IMR-90 (cell line): Measurements from ENCODE around the gene FOXL1.

Experiments used
- CEBPB ChIP-seq: IDR thresholded peaks from 2 replicates; pipeline ENCODE4 v1.6.1; 2012; ENCODE audit warnings: low read depth, low read length, improper control_type of control experiment
- CHD1 ChIP-seq: IDR thresholded peaks from 2 replicates; pipeline ENCODE4 v1.6.1; 2012; ENCODE audit warnings: low read depth, low read length, improper control_type of control experiment
- FOS ChIP-seq: fragments of 150-350 bp; IDR thresholded peaks from 2 replicates; pipeline ENCODE4 v1.6.1; 2016; ENCODE audit warnings: low read depth, low read length
- MAZ ChIP-seq: IDR thresholded peaks from 2 replicates; pipeline ENCODE4 v1.6.1; 2012; ENCODE audit warnings: low read depth, mild to moderate bottlenecking, low read length, improper control_type of control experiment, moderate library complexity, borderline replicate concordance
- POLR2A ChIP-seq: IDR thresholded peaks from 2 replicates; pipeline ENCODE4 v1.6.1; 2012; ENCODE audit warnings: mild to moderate bottlenecking, low read depth, low read length
- RAD21 ChIP-seq: IDR thresholded peaks from 2 replicates; pipeline ENCODE4 v1.6.1; 2012; ENCODE audit warnings: low read length, improper control_type of control experiment
- RCOR1 ChIP-seq: IDR thresholded peaks from 2 replicates; pipeline ENCODE4 v1.6.1; 2012; ENCODE audit warnings: mild to moderate bottlenecking, low read length, improper control_type of control experiment; ENCODE audit not compliant: insufficient replicate concordance
- RFX5 ChIP-seq: IDR thresholded peaks from 2 replicates; pipeline ENCODE4 v1.8.0; 2012; ENCODE audit warnings: low read depth, mild to moderate bottlenecking, low read length, moderate library complexity
- TF ChIP-seq, protein P1 (sequence below): conservative IDR thresholded peaks from 2 replicates; pipeline ENCODE4 v1.5.1; 2012; ENCODE audit warnings: mild to moderate bottlenecking, low read depth, low read length, improper control_type of control experiment
- TF ChIP-seq, protein P2 (sequence below): fragments of 150-350 bp; IDR thresholded peaks from 2 replicates; pipeline ENCODE4 v1.6.1; 2017; ENCODE audit warnings: mild to moderate bottlenecking, antibody characterized with exemption, low read length, low read depth
- TF ChIP-seq, protein P3 (sequence below): fragments of 150-350 bp; IDR thresholded peaks from 2 replicates; pipeline ENCODE4 v1.6.1; 2016; ENCODE audit warnings: low read depth, mild to moderate bottlenecking, low read length, moderate library complexity, borderline replicate concordance

DNA sequence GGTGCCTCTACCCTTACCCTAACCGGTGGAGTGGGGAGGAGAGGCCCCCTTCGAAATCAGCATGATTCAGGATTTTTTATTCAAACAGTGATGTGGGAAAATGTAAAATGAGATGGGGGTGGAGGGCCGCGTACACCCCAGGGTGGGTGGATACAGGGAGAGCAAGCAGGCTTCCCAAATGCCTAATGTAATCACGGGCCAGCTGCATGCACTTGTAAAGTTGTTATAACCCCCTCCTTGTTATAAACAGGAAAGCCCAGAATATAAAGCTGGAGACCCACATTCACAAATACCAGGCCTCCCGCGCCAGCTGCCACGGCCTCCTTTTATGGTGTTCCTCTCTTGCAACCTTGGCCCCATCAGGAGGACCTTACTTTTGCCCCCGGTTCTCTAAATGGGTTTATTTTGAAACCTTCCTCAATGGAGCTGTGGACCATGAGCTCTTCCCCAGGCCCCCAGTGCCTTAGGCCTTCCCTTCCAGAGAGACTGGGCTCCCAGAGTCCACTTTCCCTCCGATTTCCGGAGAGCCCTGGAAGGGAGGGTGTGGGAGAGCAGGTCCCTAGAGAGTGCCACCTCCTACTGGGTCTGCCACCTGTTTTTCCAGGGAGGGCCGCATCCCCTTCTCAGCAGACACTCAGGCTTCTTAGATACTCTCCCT, 906 bp upstream of the FOXL1 start:
- TF ChIP-seq, protein P1, sequence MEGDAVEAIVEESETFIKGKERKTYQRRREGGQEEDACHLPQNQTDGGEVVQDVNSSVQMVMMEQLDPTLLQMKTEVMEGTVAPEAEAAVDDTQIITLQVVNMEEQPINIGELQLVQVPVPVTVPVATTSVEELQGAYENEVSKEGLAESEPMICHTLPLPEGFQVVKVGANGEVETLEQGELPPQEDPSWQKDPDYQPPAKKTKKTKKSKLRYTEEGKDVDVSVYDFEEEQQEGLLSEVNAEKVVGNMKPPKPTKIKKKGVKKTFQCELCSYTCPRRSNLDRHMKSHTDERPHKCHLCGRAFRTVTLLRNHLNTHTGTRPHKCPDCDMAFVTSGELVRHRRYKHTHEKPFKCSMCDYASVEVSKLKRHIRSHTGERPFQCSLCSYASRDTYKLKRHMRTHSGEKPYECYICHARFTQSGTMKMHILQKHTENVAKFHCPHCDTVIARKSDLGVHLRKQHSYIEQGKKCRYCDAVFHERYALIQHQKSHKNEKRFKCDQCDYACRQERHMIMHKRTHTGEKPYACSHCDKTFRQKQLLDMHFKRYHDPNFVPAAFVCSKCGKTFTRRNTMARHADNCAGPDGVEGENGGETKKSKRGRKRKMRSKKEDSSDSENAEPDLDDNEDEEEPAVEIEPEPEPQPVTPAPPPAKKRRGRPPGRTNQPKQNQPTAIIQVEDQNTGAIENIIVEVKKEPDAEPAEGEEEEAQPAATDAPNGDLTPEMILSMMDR = no peak
- peak; percentile 55; the same call in 1 of the 2 replicates for TF ChIP-seq MAZ
- TF ChIP-seq RCOR1 = peak; percentile 91
- no peak for TF ChIP-seq CEBPB
- no peak; the same call in 1 of the 2 replicates for TF ChIP-seq RAD21
- TF ChIP-seq CHD1 = no peak; the same call in 1 of the 2 replicates
- peak; percentile 53; the same call in 1 of the 2 replicates for TF ChIP-seq POLR2A
- no peak for TF ChIP-seq RFX5
- TF ChIP-seq, protein P2, sequence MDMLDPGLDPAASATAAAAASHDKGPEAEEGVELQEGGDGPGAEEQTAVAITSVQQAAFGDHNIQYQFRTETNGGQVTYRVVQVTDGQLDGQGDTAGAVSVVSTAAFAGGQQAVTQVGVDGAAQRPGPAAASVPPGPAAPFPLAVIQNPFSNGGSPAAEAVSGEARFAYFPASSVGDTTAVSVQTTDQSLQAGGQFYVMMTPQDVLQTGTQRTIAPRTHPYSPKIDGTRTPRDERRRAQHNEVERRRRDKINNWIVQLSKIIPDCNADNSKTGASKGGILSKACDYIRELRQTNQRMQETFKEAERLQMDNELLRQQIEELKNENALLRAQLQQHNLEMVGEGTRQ = no peak
- TF ChIP-seq, protein P3, sequence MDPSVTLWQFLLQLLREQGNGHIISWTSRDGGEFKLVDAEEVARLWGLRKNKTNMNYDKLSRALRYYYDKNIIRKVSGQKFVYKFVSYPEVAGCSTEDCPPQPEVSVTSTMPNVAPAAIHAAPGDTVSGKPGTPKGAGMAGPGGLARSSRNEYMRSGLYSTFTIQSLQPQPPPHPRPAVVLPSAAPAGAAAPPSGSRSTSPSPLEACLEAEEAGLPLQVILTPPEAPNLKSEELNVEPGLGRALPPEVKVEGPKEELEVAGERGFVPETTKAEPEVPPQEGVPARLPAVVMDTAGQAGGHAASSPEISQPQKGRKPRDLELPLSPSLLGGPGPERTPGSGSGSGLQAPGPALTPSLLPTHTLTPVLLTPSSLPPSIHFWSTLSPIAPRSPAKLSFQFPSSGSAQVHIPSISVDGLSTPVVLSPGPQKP = no peak
- peak; percentile 24; the same call in 1 of the 2 replicates for TF ChIP-seq FOS
